ENCODE data around the gene IKZF3.
"Not testable (repeated sequence)": the region's sequence is repeated elsewhere in the genome, so short reads cannot be mapped to it uniquely, and the experiment has no call there.

The IKZF3 gene

DNA sequence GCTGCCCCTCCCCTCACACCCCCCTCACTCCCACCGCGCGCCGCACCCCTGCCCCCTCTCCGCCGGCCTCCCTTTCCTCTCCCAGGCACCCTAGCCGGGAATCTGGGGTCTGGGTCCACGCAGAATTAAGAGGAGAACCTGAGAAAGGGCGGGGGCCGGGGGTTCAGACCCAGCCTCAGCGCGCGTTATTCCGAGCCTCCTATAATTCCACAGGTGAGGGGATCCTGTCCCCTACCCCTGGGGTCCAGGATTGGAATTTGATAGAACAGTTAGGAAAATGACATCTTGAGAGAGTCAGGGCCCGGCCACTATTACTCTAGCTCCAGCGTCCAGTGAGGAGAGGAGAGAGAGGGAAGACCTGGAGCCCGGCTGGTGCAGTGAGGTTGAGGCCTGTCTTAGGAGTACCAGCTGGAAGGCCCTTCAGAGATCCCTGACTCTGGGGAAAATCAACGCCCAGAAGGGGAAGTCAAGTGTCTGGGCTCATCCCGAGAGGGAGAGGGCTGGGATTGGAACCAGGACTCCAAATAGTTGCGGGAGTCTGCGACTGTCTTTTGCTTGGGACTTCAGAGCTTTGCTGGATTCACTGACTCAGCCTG lies 109.1 kb downstream of the IKZF3 start:
- FAIRE-seq (peak; percentile 13), DNase-seq (ENCODE audit: insufficient read length, low spot score) (no peak)
- TF ChIP-seq TAF1 (IDR thresholded peaks at IDR 0.05; ENCODE audit: low read depth, low read length) (no peak), POU2F2 (IDR thresholded peaks at IDR 0.05; ENCODE audit: low read depth, low read length) (no peak), SPI1 (IDR thresholded peaks at IDR 0.05; ENCODE audit: low read depth, low read length) (no peak), POLR2A (IDR thresholded peaks at IDR 0.05; ENCODE audit: low read depth, low read length) (no peak), POLR2AphosphoS5 (IDR thresholded peaks at IDR 0.05; ENCODE audit: low read depth, low read length) (no peak), PAX5 (IDR thresholded peaks at IDR 0.05; ENCODE audit: insufficient read depth, low read length, severe bottlenecking) (no peak)

DNA sequence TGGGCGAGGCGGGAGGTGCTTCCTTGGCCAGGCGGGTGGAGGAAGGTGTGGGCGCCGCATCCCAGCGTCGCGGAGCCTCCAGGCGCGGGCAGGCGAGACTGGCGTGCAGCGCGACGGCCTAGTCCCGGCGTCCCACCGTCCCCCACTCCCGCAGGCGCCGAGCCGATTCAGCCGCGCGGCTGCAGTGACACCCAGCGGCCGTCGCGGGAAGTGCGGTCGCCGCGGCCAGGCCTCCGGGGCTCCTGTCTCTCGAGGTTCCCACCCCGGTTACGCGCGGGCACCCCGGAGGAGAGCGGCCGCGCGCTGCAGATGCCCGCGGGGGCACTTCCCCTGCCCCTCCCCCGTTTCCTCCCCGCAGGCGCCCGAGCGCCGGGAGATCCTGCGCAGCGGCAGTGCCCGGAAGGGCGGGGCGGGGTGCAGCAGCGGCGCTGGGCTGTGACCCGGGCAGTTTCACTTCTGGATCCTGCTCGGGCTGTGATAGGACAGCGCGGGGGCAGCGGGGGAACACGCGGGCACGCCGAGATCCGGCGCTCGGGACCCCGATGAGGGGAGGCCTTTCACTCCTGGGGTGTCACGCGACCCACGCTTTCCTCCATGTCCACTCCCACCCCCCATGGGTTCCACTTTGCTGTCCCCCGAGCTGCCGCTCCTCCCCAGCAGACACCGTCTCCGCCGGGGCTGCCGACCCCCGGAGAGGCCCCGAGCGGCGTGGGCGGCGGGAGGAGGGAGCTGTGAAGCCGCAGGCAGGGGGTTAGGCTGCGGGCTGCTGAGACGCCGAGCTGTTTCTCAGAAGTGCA lies 109.8 kb downstream of the IKZF3 start:
- DNase-seq (ENCODE audit: insufficient read length, low spot score): peak; percentile 97
- peak; percentile 97 for FAIRE-seq
- TF ChIP-seq POLR2AphosphoS5 (IDR thresholded peaks at IDR 0.05; ENCODE audit: low read depth, low read length) (0 out of 2 replicates have a peak, but pooled peaks have one; percentile 14), TAF1 (IDR thresholded peaks at IDR 0.05; ENCODE audit: low read depth, low read length) (no peak), PAX5 (IDR thresholded peaks at IDR 0.05; ENCODE audit: insufficient read depth, low read length, severe bottlenecking) (peak; percentile 76), POU2F2 (IDR thresholded peaks at IDR 0.05; ENCODE audit: low read depth, low read length) (peak; percentile 31; the same call in 1 of the 2 replicates), POLR2A (IDR thresholded peaks at IDR 0.05; ENCODE audit: low read depth, low read length) (no peak; the same call in 1 of the 2 replicates), SPI1 (IDR thresholded peaks at IDR 0.05; ENCODE audit: low read depth, low read length) (peak; percentile 81)

GRCh38 chr17:39753514-39754160 lies 110.5 kb downstream of the IKZF3 start:
- DNase-seq (ENCODE audit: insufficient read length, low spot score): peak; percentile 73
- no peak for TF ChIP-seq SPI1 (IDR thresholded peaks at IDR 0.05; ENCODE audit: low read depth, low read length)
- TF ChIP-seq POLR2A (IDR thresholded peaks at IDR 0.05; ENCODE audit: low read depth, low read length): peak; percentile 39; the same call in 1 of the 2 replicates
- TF ChIP-seq POU2F2 (IDR thresholded peaks at IDR 0.05; ENCODE audit: low read depth, low read length): no peak
- no peak for TF ChIP-seq TAF1 (IDR thresholded peaks at IDR 0.05; ENCODE audit: low read depth, low read length)
- no peak for TF ChIP-seq PAX5 (IDR thresholded peaks at IDR 0.05; ENCODE audit: insufficient read depth, low read length, severe bottlenecking)
- TF ChIP-seq POLR2AphosphoS5 (IDR thresholded peaks at IDR 0.05; ENCODE audit: low read depth, low read length): no peak
- no peak for FAIRE-seq

DNA sequence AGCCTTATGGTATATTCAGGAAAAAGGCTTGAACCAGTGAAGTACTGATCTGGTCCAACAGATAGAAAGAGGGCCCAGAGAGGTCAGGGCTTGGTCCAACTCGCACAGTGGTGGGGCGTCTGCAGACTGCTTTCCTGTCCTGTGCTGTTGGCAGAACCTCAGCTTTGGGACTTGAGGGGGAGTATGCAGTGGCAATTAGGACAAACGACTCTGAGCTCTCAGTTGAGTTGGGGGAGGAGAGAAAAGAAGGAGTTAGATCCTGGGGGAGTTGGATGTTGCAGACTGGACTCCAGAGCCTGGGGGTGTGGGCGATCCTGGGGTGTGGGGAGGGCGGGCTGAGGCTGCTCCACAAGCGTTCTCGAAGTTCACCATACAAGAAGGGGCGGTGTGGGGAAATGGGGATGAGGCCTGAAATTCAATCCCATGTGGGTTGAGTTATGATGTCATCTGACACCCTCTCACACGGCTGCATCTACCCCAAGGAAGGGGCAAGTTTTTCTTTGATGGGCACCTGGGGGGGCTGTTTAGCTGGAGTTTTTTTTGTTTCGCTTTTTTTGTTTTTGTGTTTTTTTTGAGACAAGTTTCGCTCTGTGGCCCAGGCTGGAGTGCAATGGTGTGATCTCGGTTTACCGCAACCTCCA lies 111.8 kb downstream of the IKZF3 start:
- TF ChIP-seq SPI1 (IDR thresholded peaks at IDR 0.05; ENCODE audit: low read depth, low read length) (no peak), POLR2A (IDR thresholded peaks at IDR 0.05; ENCODE audit: low read depth, low read length) (no peak), TAF1 (IDR thresholded peaks at IDR 0.05; ENCODE audit: low read depth, low read length) (no peak), POLR2AphosphoS5 (IDR thresholded peaks at IDR 0.05; ENCODE audit: low read depth, low read length) (no peak), PAX5 (IDR thresholded peaks at IDR 0.05; ENCODE audit: insufficient read depth, low read length, severe bottlenecking) (no peak), POU2F2 (IDR thresholded peaks at IDR 0.05; ENCODE audit: low read depth, low read length) (no peak)
- DNase-seq (ENCODE audit: insufficient read length, low spot score) (no peak), FAIRE-seq (no peak)

- DNase-seq (ENCODE audit: insufficient read length, low spot score) (no peak), FAIRE-seq (no peak)
- TF ChIP-seq POLR2A (IDR thresholded peaks at IDR 0.05; ENCODE audit: low read depth, low read length): no peak
- no peak for TF ChIP-seq SPI1 (IDR thresholded peaks at IDR 0.05; ENCODE audit: low read depth, low read length)
- TF ChIP-seq POU2F2 (IDR thresholded peaks at IDR 0.05; ENCODE audit: low read depth, low read length): no peak
- TF ChIP-seq TAF1 (IDR thresholded peaks at IDR 0.05; ENCODE audit: low read depth, low read length): no peak
- no peak for TF ChIP-seq POLR2AphosphoS5 (IDR thresholded peaks at IDR 0.05; ENCODE audit: low read depth, low read length)
- no peak for TF ChIP-seq PAX5 (IDR thresholded peaks at IDR 0.05; ENCODE audit: insufficient read depth, low read length, severe bottlenecking)
Observed at GRCh38 chr17:39751637-39752036, 112.5 kb downstream of the IKZF3 start.

- FAIRE-seq: no peak
Observed at GRCh38 chr17:39751016-39751543, 113.0 kb downstream of the IKZF3 start.

DNA sequence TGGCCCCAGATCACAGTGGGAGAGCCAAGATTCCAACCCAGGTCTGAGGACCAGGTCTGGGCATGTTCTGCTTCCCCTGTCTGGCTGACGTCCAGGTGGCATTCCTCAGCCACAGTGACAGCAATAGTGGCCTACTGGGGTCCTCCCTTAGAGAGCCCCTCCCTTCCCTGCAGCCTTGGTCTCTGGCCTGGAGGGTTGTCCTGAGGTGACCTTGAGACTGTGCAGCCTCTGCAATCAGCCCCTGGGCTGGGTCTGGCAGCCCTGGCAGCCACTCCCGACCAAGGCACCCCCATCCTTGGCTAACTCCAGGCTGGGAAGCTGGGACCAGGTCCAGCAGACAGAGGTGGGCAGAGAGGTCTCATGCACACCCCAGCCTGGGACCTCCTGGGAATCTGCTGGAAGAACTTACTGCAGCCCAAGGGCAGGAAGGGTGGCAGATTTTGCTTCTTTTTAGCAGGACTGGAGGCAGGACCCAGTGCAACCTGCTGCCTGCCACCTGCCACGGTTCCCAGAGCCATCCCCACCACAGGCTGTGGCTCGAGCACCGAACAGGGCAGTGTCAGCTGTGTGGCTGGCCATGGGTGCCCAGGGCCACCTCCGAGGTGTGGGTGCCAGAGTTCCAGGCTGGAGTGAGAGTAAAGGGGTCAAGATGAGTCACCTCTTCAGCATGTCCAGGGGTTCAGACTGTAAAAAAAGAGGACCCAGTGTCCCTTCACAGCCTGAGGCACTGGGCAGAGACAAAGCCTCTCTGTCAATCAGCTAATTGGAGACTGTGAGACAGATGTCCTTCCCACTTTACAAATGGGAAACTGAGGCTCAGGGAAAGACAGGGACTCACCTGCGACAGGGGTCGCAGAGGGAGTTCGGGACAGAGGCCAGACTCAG lies 113.7 kb downstream of the IKZF3 start:
- FAIRE-seq (no peak), DNase-seq (ENCODE audit: insufficient read length, low spot score) (no peak)
- no peak for TF ChIP-seq SPI1 (IDR thresholded peaks at IDR 0.05; ENCODE audit: low read depth, low read length)
- no peak for TF ChIP-seq POU2F2 (IDR thresholded peaks at IDR 0.05; ENCODE audit: low read depth, low read length)
- no peak for TF ChIP-seq POLR2A (IDR thresholded peaks at IDR 0.05; ENCODE audit: low read depth, low read length)

More at GRCh38 chr17:39751016-39751543, 113.0 kb downstream of the IKZF3 start:
- TF ChIP-seq SPI1 (IDR thresholded peaks at IDR 0.05; ENCODE audit: low read depth, low read length) (no peak), PAX5 (IDR thresholded peaks at IDR 0.05; ENCODE audit: insufficient read depth, low read length, severe bottlenecking) (no peak), POLR2AphosphoS5 (IDR thresholded peaks at IDR 0.05; ENCODE audit: low read depth, low read length) (no peak), POU2F2 (IDR thresholded peaks at IDR 0.05; ENCODE audit: low read depth, low read length) (no peak), TAF1 (IDR thresholded peaks at IDR 0.05; ENCODE audit: low read depth, low read length) (no peak), POLR2A (IDR thresholded peaks at IDR 0.05; ENCODE audit: low read depth, low read length) (no peak)
- DNase-seq (ENCODE audit: insufficient read length, low spot score): no peak

DNA sequence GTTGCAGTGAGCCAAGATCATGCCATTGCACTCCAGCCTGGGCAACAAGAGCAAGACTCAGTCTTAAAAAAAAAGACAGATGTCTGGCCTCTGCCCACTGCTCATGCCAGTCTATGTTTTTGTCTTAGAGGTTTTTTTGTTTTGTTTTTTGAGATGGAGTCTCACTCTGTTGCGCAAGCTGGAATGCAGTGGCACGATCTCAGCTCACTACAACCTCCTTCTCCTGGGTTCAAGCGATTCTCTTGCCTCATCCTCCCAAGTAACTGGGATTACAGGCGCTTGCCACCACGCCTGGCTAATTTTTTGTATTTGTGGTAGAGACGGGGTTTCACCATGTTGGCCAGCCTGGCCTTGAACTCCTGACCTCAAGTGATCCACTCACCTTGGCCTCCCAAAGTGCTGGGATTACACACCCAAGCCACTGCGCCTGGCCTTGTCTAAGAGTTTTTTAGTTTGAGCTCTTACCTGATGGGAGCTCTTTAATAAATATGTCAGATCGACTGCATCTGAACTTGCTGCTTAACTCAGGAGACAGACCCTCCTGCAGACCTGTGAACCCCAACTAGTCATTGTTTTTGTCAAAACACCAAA lies 115.6 kb downstream of the IKZF3 start:
- DNase-seq (ENCODE audit: insufficient read length, low spot score); FAIRE-seq: not testable (repeated sequence)

All from GM12891 (cell line).